ENCODE measurements around the gene ROPN1. TPM values are rescaled to one million over a fixed set of nuclear protein-coding genes. Genes with fewer than 3 reads are reported as not detected.

ROPN1 gene
- total RNA-seq, 1 experiment from 2014 or later: not detected

- ATAC-seq: no peak
- intact Hi-C loops (cut with micrococcal nuclease; ENCODE audit: unreplicated experiment) (no loop called here), in situ Hi-C loops (cut with HindIII; ENCODE audit: low pct_unique_long_range_greater_than_20kb, low sequenced_read_pairs) (no loop called here)
- Histone ChIP-seq H3K4me3 (ENCODE audit: low read depth in 2 of 2, low read length in 2 of 2) (no peak overlapping the region), H3K27me3 (ENCODE audit: control insufficient read depth, insufficient read depth, low read length) (no peaks in the 10 kb centered on the region), H3K4me1 (ENCODE audit: control insufficient read depth, insufficient read depth, low read length) (no peaks in the 10 kb centered on the region), H3K27ac (ENCODE audit: low read length) (no peak overlapping the region), H3K36me3 (ENCODE audit: control insufficient read depth, insufficient read depth, low read length) (peaks cover 30% of the 10 kb centered on the region), H3K9me3 (ENCODE audit: control insufficient read depth, insufficient read depth, low read depth, low read length) (no peaks in the 10 kb centered on the region)
- no TSS peak for BruUV-seq (replicated peaks)
- no peak for DNase-seq (ENCODE audit: low read depth, low spot score)
- ChIA-PET POLR2A (no interaction called here), CTCF (interaction anchor here (0.7 kb wide), 1 partner anchor 14 kb away, joined by 3 read pairs; no protein-coding TSS in a partner anchor)
- no peak for TF ChIP-seq POLR2AphosphoS5 (IDR thresholded peaks at IDR 0.05; ENCODE audit: low read depth, low read length)
- peak; percentile 17; the same call in 1 of the 2 replicates for TF ChIP-seq CTCF (IDR thresholded peaks at IDR 0.05)
Observed at GRCh38 chr3:123941121-123941520, 50.8 kb downstream of the ROPN1 start.

DNA sequence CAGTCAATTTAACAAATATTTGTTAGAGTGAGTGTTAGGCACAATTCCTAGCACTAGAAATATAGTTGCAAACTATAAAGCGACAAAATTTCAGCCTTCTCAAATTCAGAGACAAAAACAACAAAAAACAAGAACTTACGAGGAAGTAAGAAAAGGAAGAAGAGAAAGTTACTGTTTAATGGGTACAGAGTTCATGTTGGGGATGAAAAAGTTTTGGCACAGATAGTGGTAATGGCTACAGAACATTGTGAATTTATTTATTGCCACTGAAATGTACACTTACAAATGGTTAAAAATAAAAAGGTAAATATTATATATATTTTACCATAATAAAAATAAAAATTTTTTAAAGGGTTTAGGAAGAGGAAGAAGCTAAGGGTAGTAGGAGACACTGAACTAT lies 52.2 kb downstream of the ROPN1 start:
- ATAC-seq: no peak
- Histone ChIP-seq H3K36me3 (ENCODE audit: control insufficient read depth, insufficient read depth, low read length) (peaks cover 28% of the 10 kb centered on the region; the same call in 1 of the 2 replicates), H3K4me1 (ENCODE audit: control insufficient read depth, insufficient read depth, low read length) (no peaks in the 10 kb centered on the region), H3K4me3 (ENCODE audit: low read depth in 2 of 2, low read length in 2 of 2) (no peak overlapping the region), H3K27ac (ENCODE audit: low read length) (no peak overlapping the region), H3K27me3 (ENCODE audit: control insufficient read depth, insufficient read depth, low read length) (no peaks in the 10 kb centered on the region), H3K9me3 (ENCODE audit: control insufficient read depth, insufficient read depth, low read depth, low read length) (no peaks in the 10 kb centered on the region)
- no TSS peak for BruUV-seq (replicated peaks)
- in situ Hi-C loops (cut with HindIII; ENCODE audit: low pct_unique_long_range_greater_than_20kb, low sequenced_read_pairs): no loop called here
- intact Hi-C loops (cut with micrococcal nuclease; ENCODE audit: unreplicated experiment): no loop called here
- DNase-seq (ENCODE audit: low read depth, low spot score): no peak
- CTCF ChIA-PET: no interaction called here
- no peak for TF ChIP-seq CTCF (IDR thresholded peaks at IDR 0.05)
- TF ChIP-seq, protein P1, sequence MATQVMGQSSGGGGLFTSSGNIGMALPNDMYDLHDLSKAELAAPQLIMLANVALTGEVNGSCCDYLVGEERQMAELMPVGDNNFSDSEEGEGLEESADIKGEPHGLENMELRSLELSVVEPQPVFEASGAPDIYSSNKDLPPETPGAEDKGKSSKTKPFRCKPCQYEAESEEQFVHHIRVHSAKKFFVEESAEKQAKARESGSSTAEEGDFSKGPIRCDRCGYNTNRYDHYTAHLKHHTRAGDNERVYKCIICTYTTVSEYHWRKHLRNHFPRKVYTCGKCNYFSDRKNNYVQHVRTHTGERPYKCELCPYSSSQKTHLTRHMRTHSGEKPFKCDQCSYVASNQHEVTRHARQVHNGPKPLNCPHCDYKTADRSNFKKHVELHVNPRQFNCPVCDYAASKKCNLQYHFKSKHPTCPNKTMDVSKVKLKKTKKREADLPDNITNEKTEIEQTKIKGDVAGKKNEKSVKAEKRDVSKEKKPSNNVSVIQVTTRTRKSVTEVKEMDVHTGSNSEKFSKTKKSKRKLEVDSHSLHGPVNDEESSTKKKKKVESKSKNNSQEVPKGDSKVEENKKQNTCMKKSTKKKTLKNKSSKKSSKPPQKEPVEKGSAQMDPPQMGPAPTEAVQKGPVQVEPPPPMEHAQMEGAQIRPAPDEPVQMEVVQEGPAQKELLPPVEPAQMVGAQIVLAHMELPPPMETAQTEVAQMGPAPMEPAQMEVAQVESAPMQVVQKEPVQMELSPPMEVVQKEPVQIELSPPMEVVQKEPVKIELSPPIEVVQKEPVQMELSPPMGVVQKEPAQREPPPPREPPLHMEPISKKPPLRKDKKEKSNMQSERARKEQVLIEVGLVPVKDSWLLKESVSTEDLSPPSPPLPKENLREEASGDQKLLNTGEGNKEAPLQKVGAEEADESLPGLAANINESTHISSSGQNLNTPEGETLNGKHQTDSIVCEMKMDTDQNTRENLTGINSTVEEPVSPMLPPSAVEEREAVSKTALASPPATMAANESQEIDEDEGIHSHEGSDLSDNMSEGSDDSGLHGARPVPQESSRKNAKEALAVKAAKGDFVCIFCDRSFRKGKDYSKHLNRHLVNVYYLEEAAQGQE (IDR thresholded peaks at IDR 0.05; ENCODE audit: insufficient read depth in 1 of 2, low read depth in 2 of 2, low read length in 1 of 2): no peak
- no peak for TF ChIP-seq POLR2AphosphoS5 (IDR thresholded peaks at IDR 0.05; ENCODE audit: low read depth, low read length)
- no peak for TF ChIP-seq TCF7L2 (IDR thresholded peaks at IDR 0.05; ENCODE audit: low read depth, low read length)
- TF ChIP-seq SIN3A (IDR thresholded peaks at IDR 0.05; ENCODE audit: borderline replicate concordance, insufficient read depth, low read depth, low read length): no peak
- POLR2A ChIA-PET: no interaction called here

All from Panc1 (cell line).